Measurements from ENCODE around the gene FOXQ1. TPM values are rescaled to one million over a fixed set of nuclear protein-coding genes. Genes with fewer than 3 reads are reported as not detected.
A peak's percentile ranks its signal among the peaks of the same experiment; 100 is the strongest.

FOXQ1 gene, protein sequence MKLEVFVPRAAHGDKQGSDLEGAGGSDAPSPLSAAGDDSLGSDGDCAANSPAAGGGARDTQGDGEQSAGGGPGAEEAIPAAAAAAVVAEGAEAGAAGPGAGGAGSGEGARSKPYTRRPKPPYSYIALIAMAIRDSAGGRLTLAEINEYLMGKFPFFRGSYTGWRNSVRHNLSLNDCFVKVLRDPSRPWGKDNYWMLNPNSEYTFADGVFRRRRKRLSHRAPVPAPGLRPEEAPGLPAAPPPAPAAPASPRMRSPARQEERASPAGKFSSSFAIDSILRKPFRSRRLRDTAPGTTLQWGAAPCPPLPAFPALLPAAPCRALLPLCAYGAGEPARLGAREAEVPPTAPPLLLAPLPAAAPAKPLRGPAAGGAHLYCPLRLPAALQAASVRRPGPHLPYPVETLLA
- total RNA-seq (2014; rRNA removed; shearing (Covaris generic)): 0.52 and 0.90 TPM in 2 replicates

DNA sequence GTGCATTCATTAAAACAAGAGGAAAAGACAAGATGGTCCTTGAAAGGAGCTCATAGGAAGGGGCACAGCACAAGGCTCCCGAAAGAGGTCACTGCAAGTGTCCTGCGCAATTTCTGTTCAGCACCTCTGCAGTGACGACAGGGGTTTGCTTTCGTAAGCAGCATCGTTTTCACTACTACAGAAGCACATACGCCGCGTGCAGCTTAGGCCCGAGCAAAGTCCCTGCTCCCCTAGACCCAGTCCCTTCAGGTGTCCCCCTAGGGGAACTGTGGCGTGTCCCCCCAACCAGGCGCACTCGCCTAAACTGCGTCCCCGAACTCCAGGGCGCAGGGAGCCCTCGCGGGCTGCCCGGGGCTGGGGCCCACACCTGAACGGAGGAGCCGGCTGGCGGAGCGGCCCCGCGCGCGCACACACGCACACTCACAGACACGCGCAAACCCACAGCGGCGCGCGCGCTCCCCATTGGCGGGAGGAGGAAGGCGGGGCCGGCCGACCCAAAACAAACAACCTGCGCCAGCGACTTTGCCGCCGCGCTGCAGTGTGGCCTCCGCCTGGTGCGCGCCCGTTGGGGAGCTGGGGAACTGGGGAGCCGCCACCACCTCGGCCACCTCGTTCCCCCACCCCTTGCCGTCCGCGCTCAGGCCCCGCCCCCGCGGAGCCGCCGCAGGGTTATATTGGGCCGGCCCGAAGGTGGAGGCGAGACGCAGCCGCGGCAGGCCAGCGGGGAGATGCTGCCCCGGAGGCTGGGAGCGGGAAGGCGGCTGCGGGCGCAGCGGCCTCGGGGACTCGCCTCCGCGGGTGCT is at the start of gene FOXQ1:
Gene FOXQ1 (plus strand): TSS at position 699 of the 803 bp plus-strand sequence. CDS start 607 bp downstream, outside the sequence.
- no peak for DNase-seq (ENCODE audit: low spot score)

DNA sequence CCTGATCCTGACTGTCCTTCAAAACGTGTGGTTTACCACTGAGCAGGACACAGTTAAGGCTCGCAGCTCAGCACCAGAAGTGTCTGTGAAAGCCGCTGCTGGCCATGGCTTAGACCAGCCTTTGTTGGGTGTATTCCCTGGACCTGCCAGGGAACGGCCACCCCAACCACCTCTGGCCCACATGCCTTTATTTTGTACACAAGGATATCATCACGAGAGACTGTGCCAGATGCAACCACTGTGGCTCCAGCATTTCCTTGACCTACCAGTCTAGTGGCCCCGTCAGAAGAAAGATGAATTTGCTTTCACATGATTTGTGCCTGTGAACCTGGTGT is 49.2 kb upstream of the FOXQ1 start:
- no peak for DNase-seq (ENCODE audit: low spot score)

DNA sequence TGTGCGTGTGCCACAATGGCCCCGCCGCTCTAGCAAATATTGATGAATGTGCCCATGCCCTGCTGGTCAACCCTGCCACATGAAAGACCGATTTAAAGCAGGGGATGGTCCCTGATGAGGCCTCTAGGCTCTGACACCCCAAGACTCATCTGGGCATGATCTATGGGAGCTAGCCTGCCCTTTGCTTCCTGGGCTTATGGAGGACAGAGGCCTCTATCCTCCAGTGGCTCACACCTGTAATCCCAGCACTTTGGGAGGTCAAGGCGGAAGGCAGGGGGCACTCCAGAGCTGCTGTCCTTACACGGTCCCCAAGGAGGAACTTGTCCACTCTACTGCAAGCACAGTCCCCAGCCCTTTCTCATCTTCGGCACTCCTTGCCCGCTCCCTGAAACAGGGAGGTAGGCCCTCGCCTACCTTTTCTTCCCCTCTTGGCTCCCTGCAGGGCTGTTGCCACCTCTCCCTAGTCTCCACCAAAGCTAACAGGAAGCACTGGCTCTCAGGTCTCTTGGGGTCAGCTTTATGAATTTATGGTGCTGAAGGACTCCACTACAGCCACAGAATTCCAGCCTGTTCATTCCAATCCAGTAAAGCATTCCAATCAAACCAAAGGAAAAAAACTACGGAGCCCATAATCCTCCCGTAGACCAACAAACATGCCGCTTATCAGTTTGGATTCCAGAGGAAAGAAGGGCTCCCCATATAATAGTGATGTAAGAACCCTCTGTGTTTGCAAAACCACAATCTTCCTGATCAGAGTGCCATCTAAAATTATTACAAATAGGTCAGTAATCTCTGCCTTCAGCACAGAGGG is 48.7 kb upstream of the FOXQ1 start:
- DNase-seq (ENCODE audit: low spot score): peak; percentile 39

DNA sequence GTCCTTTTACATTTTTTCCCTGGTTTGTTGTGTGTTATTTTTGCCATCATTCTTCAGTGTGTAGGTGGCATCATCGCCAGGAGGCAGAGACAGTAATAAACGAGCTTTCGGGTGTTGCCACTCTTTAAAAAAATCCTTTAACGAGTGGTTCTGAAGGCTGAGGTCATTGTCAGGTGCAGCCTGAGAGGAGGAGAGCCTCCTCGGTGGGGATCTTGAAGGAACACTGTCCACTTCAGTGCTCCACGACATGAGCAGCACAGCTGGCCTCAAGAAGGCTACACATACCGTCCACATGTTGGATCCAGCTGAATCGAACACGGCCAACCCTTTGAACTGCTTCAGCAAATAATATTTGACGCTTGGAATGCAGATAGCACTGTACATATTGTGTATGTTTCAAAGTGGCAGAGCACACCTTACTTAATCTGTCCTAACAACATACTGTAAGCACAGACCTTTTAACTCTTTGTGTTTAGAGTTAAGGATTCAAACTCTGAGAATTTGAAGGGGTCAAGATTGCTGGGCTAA is 48.0 kb upstream of the FOXQ1 start:
- DNase-seq (ENCODE audit: low spot score): no peak

DNA sequence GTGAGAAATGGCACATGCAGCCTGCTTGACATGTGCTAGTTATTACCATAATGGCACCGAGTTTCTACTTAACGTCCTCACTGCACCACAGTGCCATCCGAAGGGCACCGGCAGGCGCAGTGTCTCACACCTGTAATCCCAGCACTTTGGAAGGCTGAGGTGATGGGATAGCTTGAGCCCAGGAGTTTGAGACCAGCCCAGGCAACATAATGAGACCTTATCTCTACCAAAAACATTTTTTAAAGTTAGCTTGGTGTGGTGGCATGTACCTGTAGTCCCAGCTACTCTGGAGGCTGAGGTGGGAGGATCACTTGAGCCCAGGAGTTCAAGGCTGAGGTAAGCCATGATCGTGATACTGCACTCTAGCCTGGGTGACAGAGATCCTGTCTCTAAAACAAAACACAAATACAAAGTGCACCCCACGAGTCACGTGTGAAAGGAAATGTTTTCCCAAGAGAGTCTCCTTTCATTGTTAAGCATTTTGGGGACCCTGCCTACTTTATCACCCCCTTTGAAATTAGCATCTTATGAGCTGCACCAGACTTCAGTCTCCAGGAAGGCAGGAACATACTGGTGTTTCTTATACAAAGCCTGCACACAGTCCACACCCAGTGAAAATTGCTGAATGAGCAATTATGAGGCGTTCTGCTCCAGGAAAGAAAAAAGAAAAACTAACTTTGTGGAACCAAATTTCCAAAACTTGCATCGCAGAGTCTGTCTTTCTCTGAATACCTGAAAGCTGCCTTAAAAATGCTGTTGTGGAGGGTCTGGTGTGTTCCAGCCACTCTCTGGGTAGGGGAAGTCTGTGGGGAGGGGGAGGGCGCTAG is 47.1 kb upstream of the FOXQ1 start:
- DNase-seq (ENCODE audit: low spot score): no peak

DNA sequence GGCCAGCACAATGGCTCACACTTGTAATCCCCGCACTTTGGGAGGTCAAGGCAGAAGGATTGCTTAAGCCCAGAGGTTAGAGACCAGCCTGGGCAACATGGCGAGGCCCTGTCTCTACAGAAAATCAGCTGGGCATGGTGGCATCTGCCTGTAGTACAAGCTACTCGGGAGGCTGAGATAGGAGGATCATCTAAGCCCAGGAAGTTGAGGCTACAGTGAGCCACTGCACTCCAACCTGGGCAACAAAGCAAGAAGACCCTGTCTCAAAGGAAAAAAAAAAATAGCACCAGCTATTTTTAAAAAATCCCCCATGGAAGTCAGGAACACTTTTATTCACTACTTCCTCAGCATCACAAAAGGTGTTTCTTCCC is 45.2 kb upstream of the FOXQ1 start:
- no peak for DNase-seq (ENCODE audit: low spot score)

DNA sequence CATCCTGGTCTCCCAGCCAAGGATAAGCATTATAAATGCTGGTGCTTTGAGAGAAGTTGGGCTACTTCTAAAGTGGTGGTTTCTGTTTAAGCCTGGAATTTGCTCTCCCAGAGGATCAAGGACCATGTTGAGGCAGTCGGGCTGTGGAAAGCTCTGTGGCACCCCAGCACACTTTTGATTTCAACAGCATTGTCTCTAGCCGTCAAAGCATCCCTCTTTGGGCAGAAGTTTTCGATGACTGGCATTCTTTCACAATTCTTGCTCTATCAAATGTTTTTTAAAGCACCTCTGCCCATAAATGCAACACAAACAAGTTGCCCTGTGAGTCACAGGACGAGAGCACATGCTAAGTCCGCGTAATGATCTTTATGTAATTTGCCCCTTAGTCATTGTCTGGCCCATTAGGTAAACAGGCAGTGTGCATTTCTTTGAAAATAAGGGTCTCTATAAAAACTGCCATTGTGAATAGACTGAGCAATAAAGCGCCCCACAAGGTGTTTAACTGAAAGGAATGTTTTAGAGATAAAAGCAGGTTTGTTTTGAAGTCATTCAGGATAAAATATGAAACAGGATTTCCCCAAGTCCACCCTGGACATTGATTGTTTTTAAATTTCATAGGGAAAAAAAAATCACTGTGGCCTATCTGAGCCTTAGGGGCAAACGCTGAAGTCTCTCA is 44.7 kb upstream of the FOXQ1 start:
- peak; percentile 81 for DNase-seq (ENCODE audit: low spot score)

DNA sequence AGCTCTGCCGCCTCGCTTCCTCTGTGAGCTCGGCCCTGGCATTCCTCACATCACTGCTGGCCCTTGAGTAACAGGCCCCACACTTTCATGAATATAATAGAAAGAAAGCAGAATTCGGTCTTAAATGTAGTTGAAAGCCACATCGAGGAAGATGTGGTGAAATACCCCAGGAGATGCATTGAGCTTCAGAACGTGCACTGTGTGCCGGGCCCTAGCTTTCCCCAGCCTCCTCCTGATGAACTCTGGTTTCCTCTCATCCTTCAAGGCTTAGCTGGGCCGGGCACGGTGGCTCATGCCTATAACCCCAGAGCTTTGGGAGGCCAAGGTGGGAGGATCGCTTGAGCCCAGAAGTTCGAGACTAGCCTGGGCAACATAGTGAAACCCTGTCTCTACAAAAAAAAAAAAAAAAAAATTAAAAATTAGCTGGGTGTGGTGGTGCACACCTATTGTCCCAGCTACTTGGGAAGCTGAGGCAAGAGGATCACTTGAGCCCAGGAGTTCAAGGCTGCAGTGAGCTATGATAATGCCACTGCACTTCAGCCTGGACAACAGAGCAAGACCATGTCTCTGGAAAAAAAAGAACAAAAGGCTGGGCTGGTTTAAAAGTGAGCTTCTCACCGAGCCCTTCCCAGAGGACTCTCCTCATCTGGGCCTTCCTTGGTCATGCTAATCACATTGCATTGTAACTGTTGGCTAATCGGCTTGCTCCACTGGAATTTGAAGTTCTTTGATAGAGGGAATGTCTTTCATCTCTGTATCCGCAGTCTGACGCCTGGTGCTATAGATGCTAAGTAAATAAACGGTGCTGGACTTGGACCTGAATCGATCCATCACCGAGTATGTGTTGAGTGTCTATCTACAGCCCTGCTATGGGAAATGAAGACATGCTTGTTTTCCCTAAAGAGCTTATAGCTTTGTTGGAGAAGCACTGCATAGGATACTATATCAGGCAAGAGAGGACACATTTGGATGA is 43.8 kb upstream of the FOXQ1 start:
- no peak for DNase-seq (ENCODE audit: low spot score)

DNA sequence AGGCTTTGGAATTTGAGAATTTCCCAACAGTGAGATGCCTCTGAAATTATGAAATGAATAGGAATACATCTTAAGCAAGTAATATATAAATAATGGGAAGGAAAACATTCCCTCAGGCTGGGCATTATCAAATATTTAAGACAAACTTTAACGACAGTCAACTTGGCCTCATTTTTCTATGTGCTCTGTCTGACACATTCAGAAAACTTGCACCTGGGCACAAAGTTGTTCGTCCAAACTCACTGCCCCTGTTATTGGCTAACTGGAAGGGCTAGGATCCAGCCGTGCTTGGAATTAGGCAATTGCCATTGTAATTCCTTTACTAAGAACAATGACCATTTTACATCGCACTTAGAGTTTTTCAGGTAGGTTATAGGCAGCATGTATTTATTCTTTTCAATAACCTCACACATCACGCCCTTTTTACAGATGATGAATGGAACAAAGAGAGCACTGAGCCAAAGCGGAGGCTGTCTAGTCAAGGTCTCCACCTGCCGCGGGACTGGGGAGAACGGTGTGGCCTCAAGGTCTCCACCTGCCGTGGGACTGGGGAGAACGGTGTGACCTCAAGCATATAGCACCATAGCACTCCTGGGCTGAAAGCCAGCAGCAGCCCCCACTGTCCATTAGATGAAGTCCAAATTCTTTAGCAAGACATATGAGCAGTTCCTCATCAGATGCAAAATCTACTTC is 40.7 kb upstream of the FOXQ1 start:
- DNase-seq (ENCODE audit: low spot score): no peak

DNA sequence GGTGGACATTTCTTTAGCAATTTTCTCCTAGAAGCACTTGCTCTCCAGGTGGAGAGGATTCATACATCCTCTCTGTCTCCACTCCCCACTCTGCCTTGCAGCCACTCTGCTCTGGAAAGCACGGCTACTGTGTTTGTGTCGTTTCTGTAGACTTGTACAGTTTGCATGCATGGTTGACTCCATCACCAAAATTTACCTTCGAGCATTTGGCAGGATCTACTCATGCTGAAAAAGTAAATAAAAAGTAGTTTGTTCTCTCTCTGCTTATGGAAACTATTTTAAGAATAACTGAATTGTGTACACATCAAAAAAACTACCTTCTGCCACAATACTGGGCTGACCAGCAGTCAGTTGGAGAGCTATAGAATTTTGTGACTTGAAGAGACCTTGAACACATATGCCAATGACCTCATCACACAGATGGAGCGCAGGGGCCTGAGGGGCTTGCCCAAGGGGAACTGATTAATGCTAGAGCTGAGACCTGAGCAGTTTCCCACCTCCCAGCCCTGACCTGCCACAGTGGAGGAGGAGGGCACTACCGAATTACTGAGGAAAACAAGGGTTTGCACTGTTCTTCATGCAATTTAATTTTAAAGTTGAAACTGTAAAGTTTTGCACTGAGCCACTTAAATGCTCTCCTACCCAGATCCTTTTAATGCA is 33.7 kb upstream of the FOXQ1 start:
- DNase-seq (ENCODE audit: low spot score): no peak

DNA sequence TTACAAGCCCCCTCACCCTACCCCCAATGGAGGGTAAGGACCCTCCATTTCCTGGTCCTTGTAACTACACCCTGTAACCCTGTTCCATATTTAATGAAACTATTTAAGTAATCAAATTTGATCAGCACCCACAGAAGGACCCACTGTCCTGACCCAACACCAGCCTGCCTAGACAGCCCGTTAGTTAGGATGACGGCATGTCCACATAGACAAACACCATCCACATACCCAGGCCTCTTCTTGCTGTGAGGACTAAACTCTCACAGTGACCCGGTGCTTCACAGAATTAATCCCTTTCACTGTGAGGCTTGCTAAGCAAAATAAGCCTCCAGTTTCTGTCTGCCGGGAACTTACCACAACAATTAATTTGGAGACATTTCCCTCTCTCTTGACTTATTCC is 32.8 kb upstream of the FOXQ1 start:
- no peak for DNase-seq (ENCODE audit: low spot score)

DNA sequence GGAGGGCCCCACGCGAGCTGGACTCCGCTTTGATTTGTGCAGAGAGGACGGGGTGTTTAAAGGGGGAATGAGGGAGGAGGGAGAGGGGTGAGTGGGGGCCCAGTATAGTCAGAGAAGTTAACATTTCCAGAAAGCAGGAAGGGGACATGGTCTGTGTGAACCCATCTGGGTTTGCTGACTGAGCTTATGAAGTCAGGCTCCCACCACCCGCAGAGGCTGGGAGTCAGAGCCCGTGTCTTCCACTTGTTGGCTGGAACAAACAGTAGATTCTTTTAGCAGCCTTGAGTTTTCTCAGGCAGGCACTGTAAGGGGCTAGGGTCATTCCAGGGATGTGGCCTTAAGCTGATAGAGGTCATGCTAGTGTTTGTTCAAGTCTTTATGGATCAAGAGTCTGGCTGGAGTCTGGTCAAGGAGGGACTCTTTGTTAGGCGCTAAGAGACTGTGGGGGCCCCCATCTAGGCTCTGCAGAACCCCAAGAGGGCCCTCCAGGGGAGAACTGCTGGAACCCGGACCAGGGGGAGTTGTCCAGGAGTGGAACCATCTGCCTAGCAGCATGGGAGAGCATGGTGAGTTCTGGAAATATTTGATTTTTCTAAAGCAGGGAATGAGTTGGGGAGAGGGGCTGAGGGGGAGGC is 31.1 kb upstream of the FOXQ1 start:
- no peak for DNase-seq (ENCODE audit: low spot score)

DNA sequence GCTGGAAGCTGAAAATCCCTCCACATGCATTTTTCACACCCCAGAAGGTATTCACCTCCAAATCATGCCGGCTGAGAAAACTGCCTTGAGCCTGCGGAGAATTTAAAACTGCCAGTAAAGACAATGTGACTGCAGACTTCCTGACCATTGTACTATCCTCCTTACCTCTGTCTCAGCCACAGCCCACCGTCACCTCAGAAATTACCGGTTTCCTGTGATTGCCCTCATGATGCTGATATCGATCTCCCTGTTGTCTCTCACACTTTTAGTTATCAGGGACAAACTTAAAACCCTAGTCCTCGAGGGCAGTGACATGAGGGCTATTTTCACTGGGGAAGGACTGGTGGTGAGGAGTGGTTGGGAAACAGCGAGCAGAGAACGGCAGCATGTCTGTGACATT is 30.2 kb upstream of the FOXQ1 start:
- no peak for DNase-seq (ENCODE audit: low spot score)

DNA sequence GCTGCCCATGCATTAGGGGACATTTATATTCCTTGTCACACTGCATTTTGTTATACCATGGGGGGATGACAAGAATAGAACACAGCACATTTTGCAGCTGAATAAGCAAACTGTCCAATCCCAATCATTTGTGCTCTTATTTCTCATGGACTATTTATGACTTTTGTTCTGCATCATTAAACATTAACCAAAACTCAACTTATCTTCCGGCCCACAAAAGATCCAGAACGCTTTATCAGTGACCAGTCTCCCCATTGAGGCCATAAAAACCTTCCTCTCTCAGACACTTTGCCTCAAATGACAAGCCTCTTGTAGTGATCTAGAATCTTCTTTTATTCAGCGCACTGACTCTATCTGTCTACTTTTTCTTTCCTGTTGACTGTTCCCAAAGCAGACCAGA is 28.4 kb upstream of the FOXQ1 start:
- no peak for DNase-seq (ENCODE audit: low spot score)

DNA sequence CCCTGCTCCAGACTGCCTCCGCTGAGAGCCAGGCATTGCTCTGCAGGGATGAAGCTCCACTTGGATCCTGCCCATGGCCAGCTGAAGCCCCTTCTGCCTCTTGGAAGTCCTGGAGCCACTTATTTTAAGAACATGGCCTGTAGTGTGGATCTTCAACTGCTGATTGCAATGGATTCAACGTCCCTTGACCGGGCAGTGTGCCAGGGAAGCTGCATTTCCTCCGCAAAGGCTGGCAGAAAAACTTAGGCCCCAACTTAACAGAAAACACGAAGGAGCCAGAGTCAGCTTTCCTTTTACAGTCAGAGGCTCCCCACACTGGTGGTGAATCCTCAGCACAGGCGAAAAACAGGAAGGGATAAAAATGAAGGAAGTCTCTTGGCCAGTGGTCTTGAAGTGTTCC is 26.3 kb upstream of the FOXQ1 start:
- no peak for DNase-seq (ENCODE audit: low spot score)

DNA sequence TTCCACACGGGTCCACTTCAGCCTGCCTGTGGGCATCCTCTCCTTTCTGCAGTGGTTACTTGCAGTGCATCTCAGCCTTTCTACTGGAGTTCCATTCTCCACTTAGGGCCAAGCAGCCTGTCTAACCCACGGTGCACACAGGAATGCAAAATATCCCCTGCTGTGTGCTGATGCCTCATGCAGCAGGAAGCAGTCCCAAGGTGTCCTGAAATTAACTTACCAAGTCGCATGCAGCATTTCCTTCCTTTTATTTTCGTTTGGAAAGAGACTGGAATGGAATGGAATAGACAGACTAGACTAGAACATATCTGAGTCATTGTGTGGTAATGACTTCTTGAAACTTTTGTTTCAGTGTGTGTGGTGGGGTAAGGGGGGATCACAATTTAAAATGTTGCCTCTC is 25.9 kb upstream of the FOXQ1 start:
- DNase-seq (ENCODE audit: low spot score): peak; percentile 68

DNA sequence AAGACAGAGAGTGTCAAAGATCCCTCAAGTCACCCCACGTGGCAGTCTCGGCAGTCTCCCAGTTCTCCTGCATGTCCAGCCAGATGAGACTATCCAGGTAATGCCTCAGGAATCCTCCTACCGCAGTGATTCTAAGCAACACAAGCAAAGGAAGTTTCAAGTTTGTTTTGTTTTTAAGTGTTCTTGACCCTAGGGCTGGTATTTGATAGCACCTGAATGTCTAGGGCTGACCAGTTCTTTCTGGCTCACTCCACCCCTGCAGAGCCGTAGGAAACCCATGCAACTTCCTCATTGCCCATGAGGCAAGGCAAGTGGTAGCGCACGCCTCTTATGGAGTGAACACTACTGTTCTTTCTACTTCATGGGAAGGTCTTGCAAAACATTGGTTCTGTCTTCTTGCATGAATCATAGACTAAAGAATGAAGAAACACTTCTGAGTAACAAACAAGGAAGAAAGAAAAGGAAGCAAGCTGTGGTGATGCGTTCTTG is 24.8 kb upstream of the FOXQ1 start:
- DNase-seq (ENCODE audit: low spot score): peak; percentile 80

DNA sequence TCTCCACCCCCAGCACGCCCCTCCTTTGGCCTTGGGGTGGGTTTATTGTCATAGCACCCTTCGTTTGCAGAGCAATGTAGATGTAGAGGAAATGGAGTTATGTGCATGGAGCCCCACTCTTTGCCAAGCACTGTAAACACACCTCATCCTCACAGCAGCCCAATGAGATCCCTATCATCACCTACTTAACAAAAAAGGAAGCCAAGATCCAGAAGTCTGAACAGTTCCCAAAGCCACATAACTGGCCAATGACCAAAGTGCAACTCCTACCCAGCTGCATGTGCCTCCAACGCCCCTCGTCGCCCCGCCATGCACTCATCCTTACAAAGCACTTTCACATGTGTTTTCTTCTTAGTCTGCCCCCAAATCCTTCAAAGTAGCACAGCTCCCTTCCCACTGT is 21.8 kb upstream of the FOXQ1 start:
- no peak for DNase-seq (ENCODE audit: low spot score)
